K562 (cell line): ENCODE data around the gene HOXB6.

Experiments
- CLOCK ChIP-seq: fragments of 250-450 bp; sonication (Bioruptor Pico); IDR thresholded peaks from 2 replicates; pipeline ENCODE4 v1.4.0; 2020; ENCODE audit warnings: mild to moderate bottlenecking, moderate library complexity, borderline replicate concordance
- EZH2 ChIP-seq: IDR thresholded peaks from 2 replicates; pipeline ENCODE4 v1.6.1; 2012; ENCODE audit warnings: low read depth, mild to moderate bottlenecking, inconsistent platforms, low read length, borderline replicate concordance
- HDAC6 ChIP-seq: IDR thresholded peaks from 2 replicates; pipeline ENCODE4 v1.6.1; 2012; ENCODE audit warnings: low read depth, mild to moderate bottlenecking, control low read depth, inconsistent platforms, low read length, moderate library complexity
- OTX1 ChIP-seq: fragments of 450-650 bp; formaldehyde crosslinking; IDR thresholded peaks from 2 replicates; pipeline ENCODE4 v1.4.0; 2022; ENCODE audit warnings: mild to moderate bottlenecking
- PML ChIP-seq: IDR thresholded peaks from 2 replicates; pipeline ENCODE4 v1.6.1; 2012; ENCODE audit warnings: low read length, inconsistent platforms
- SAFB2 ChIP-seq: fragments of 200-400 bp; formaldehyde crosslinking; IDR thresholded peaks from 2 replicates; pipeline ENCODE4 v1.6.1; 2018; ENCODE audit warnings: borderline replicate concordance, low read length, low read depth, moderate library complexity; ENCODE audit not compliant: severe bottlenecking
- SRSF1 ChIP-seq: fragments of 200-400 bp; formaldehyde crosslinking; IDR thresholded peaks from 2 replicates; pipeline ENCODE4 v1.6.1; 2017; ENCODE audit warnings: mild to moderate bottlenecking, low read depth, low read length, moderate library complexity
- USF1 ChIP-seq: sonication (generic); formaldehyde crosslinking; IDR thresholded peaks from 2 replicates; pipeline ENCODE4 v1.9.0; 2022; ENCODE audit warnings: mild to moderate bottlenecking, missing genetic modification reagents

GRCh38 chr17:48647963-48648245 lies 43.1 kb upstream of the HOXB6 start:
- TF ChIP-seq OTX1 (CRISPR knock-in tag) (no peak), USF1 (no peak), EZH2 (no peak), PML (no peak), SAFB2 (no peak), CLOCK (no peak), SRSF1 (no peak), HDAC6 (no peak)
